GM21717 (cell line): Measurements from ENCODE around the gene EIF5.

Experiments used
- ATAC-seq: cut with Tn5 transposase; IDR thresholded peaks from one replicate; pipeline ENCODE4 v1.9.1; 2021; ENCODE audit warnings: mild to moderate bottlenecking, moderate library complexity; ENCODE audit not compliant: unreplicated experiment

EIF5 gene

DNA sequence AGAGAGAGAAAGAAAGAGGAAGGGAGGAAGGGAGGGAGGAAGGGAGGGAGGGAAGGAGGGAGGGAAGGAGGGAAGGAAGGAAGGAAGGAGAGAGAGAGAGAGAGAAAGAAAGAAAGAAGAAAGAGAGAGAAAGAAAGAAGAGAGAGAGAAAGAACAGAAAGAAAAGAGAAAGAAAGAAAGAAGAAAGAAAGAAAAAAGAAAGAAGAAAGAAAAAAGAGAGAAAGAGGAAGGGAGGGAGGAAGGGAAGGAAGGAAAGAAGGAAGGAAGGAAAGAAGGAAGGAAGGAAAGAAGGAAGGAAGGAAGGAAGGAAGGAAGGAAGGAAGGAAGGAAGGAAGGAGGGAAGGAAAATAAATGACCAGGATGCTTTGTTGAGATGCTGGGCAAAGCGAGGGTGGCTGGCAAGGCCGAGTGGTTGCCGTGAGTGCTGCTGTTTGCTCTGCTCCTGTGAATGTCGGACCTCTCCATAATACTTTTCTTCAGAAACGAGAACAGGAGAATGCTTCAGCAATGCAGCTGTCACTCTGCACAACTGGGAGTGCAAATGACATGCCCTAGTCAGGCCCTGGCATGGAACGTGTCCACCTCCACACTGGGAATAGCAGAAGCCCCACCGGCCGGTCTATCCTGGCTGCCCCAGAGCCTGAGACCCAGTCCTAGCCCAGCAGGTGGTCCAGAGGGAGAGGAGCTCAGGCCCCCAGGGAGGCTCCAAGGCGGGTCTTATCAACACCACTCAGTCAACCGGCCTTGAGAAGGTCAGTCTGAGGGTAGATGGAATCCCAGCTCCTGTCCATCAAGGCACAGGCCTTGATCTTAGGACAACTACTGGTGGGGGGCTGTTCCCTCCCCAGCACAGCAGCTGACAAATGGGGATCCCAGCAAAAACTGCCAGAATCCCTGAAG, 25.1 kb upstream of the EIF5 start:
- no peak for ATAC-seq

DNA sequence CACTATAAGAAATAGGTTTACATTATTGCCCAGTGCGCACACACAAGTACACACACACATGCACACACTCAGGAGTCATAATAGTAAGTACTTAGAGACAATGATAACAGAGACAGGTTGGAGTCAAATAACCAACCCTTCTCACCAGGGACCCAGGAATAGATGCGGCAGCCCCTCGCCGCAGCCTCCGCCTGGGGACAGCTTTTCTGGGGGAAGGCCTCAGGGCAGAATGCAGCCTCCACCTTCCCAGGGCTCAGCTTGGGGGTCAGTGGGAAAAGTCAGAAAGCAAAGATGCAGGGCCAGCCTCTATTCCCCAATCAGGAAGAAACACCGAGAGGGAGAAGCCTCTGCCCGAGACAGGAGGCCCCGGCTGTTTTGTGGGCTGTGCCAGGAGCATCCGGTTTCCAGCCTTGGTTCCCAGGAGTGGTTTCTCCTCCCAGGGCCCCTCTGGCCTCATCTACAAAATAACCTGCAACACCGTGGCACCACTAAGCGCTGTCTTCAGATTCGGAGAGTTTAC, 23.4 kb upstream of the EIF5 start:
- ATAC-seq: no peak

DNA sequence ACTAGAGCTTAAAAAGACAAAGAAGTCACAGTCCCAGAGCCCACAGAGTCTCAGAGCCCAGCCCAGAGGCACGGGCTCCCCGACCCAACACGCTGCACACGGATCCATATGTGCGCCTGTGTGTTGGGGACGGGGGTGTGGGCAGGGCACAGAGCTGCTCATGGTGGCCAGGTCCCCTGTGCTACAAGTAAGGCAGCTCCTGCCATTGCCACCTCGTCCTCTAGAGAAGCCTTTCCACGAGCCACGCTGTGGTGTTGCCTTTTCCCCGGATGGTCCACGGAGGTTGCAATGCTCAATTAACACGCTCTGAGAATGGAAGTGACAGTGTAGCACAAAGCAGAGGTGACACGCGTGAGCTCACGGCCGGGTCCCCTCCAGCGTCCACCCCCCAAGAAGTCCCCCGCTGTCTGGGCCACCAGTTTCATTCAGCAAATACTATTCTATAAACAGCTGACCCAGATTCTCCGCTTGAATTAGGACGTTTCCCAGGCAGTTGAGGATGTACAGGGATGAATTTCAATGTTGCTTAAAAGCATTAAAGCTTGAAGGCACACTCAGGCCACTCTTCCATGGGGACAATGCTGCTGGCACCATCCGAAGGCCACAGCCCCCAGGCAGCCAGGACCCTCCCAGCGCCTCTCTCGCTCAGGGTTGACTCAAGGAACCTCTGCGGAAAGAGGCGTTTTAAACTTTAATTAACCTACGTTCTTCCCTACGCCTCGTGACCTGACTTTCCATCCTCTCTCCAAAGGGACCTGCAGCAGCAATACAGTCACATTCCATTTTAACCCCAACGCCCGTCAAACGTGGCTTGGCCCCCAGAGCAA, 22.7 kb upstream of the EIF5 start:
- ATAC-seq: no peak

DNA sequence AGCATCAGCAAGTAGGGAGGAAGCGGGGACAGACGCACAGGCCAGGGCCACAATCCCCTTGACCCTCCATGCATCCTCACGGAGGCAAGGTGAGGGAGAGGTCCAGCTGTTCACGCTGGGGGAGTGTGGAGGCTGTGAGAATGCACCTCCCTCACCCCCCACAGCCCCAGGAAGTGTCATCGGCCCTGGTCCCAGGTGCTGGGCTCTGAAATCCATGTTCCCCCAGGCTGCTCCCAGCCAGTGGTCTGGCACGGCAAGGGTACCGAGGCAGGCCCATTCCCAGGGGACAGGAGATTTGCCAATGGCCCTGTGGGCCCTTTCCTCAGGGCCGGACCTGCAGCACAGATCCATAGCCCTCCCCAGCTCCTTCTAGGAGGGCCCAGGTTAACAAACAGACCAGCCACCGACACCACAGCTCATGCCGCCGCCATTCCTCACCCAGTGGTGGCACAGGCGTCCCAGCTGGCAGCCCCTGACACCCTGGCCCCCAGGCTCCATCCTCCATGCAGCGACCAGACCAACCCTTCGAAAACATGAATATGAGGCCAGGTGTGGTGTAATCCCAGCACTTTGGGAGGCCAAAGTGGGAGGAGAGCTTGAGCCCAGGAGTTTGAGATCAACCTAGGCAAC, 21.9 kb upstream of the EIF5 start:
- no peak for ATAC-seq

DNA sequence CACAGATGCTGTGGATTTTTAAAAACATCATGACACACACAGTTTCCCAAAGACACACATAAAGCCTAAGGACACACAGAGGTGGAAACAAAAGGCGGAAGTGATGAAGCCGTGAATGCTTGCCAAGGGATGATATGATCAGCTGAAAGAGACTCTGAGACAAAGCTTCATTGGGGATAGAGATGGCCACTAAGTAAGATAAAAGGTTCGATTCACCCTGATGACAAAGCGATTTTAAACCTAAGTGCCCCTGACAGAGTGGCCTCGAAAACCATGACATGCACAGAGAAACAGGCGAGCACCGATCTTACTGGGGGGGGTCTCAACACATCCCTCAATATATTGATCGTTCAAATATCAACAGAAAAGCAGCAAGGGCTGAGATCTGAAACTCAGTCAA, 20.3 kb upstream of the EIF5 start:
- no peak for ATAC-seq

DNA sequence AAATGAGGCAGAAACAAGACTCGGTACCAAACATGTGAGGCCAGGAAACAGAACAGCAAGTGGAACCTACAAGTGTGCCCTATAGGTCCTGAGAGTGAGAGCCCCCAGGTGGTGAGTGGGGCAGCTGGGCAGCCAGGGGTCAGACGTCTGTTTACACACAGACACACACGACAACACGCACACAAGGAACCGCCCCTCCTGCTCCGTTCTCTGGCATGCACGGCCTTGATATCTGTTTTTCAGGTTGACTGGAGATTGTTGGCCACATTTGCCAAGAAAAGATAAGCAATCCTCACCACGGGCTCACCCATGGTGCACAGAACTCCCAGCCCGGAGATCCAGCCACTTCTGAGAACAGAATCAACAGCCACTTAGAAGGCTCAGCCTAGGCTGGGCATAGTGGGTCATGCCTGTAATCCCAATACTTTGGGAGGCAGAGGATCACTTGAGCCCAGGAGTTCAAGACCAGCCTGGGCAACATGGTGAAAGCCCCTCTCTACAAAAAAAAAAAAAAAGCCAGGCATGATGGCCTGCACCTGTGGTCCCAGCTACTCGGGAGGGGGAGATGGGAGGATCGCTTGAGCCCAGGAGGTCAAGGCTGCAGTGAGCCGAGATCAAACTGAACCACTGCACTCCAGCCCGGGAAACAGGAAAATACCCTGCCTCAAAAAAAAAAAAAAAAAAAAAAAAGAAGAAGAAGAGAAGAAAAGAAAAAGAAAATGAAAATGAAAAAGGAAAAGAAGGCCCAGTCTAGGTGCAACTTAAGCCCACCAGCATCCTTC, 19.4 kb upstream of the EIF5 start:
- no peak for ATAC-seq

DNA sequence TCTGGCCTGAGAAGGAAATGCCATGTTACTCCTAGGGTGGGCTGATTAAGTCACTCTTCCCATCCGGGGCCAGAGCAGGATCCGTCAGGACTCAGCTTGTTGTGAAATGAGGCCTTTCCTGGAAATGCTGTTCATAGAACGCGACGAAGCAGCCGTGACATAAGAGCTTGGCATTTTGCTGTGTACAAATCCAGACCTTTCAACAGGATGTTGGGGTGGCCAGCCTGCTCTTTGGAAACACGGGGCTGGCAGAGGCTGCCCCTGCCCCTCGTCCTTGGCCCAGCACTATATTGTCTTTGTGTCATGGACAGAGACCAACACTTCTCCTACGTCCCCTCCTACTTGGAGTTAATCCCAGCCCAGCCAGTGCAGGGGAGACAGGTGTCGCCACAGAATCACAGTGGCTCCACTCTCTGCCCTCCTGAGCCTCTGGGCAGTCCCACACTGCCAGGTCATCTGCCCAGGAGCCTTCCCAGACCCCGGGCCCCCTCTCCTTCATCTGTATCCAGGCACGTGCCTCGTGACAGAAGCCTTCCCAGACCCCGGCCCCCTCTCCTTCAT, 18.6 kb upstream of the EIF5 start:
- ATAC-seq: no peak

DNA sequence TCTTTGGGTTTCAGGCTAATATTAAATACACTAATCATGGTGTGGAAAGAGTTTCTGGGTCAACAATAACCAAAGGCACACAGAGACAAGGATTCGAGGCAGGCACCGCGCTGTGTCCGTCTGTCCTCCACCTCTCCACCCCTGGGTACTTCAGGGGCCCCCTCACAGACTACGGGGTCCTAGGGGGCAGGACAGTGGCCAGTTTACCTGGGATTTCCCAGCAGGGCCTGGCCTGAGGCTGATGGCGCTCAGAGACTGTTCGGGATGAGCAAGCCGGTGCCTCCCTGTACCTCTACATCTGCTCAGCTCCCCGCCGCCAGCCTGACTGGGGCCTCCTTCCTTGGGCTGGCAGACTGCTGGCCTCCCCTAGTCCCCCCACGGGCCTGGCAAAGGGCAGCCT, 18.1 kb upstream of the EIF5 start:
- no peak for ATAC-seq

DNA sequence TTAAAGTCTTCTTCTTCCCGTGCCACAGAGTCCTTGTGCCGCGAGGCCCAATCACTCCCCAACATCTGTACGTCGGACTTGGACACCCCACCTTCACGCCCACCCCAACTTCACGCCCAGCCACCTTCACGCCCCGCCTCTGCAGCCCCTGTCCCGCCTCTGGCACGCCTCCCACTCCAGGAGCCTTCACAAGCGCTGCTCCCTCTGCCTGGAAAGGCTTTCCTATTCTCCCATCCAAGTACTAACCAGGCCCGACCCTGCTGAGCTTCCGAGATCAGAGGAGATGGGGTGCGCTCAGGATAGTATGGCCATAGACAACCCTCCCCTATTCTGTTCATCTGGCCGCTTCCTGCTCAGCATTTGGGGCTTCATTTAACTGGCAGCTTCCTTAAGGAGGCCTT, 17.3 kb upstream of the EIF5 start:
- no peak for ATAC-seq

DNA sequence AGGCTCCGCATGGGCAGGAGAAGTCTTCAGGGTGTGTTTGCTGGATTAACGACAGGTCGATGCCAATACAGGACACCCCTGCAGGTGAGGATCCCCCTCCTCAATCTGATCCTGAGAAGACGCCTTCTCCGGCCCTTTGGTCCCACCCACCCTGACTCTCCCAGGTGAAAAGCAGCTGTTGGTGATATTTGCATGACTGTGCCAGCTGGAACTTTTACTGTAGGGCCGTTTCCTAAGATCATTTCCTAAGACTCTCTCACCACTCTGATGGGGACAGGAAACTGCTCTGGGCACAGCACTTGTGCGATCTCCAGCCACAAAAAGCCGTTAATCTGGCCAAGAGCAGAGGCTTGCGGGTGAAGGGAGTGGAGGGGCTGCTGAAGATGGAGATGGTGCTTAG, 16.8 kb upstream of the EIF5 start:
- no peak for ATAC-seq

DNA sequence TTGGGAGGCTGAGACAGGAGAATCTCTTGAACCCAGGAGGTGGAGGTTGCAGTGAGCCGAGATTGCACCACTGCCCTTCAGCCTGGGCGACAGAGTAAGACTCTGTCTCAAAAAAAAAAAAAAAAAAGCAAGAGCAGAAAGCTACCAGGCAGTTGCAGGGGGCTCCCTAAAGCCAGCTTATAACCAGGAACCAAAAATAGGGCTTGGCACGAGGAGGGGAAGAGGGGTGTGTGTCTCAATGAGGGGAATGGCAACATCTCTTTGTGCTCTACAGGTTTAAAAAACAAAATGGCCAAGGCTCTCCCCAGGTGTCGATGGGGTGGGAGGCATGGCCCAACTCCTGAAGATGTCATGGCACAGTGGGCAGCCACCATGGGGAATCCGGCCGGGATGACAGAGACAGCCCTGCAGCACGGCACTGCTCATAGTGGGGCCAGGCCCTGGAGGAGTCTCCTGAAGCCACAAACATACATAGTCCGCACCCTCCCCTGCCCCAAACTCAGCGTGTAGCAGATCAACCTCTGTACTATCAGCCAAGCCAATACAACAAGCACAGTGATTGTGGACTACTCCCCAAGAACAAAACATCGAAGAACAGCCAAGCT, 16.0 kb upstream of the EIF5 start:
- ATAC-seq: no peak

DNA sequence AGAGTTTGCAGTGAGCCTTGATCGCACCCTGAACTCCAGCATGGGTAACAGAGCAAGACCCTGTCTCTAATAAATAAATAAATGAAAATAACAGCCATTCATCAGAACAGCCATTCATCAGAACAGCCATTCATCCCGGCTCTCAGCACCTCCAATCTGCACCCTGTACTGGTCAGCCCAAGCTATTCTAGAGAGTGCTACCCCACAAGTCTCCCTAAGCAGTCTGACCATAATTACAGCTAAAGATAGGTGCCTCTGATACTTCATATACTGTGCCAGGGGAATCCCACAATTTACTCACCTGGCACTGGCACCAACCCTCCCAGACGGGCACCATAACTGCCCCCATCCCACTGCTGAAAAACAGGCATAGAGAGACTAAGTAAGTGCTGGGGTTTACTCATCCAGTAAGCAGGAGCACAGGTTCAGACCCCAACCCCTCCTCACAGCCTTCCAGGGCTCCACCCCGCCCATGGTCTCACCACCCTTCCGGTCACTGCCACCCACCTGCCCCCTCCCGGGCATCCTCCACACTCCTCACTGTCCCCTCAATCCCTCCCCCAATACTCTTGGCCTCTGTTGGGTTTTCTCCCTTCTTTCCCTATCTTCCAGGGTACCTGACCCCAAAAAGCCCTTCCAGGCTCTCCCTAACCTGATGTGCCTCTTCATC, 15.2 kb upstream of the EIF5 start:
- peak; percentile 62 for ATAC-seq

DNA sequence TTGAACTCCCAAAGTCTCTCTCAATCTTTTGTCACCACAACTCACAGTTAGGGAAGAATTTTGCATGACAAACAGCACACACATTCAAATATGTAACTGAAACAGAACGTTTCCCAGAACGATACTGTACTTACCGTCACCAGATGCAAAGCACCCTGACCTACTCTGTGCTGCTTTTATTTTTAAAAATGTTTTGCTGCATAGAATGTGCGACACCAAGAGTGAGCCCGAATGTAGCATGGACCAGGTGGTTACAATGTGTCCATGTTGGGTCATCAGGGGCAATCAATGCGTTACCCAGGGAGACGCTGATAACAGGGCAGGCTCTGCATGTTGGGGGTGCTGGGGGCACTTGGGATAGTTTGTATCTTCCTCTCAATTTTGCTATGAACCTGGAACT, 14.6 kb upstream of the EIF5 start:
- peak; percentile 85 for ATAC-seq

DNA sequence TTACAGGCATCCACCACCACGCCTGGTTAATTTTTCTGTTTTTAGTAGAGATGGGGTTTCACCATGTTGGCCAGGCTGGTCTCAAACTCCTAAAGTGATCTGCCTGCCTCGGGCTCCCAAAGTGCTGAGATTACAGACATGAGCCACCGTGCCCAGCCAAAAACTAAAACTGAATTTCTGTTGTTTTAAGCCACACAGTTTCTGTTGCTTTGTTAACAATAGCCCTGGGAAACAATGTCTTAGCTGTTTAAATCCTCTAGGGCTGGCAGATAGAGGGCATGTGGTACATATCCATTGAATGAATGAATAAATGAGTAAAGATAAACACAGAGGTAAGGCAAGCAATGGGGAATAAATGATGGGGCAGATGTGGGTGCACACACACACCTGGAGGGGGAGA, 8.0 kb upstream of the EIF5 start:
- ATAC-seq: no peak

DNA sequence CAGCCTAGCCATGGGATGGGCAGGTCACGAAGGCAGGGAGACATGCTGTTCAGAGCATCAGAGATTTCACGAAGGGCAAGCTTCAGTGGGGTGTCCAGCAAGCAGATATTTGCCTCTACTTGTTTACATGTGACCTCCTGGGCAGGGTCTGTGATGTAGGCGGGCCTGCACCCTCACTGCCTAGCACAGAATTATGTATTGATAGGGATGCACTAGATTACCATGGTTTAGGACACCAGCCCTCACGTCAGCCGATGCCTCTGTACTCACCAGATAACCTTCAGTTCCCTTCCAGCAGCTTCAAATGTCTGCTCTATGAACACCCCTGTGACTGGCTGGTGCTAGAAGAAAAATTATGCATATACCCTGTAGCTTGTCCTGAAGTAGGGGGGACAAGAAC, 5.1 kb upstream of the EIF5 start:
- no peak for ATAC-seq

DNA sequence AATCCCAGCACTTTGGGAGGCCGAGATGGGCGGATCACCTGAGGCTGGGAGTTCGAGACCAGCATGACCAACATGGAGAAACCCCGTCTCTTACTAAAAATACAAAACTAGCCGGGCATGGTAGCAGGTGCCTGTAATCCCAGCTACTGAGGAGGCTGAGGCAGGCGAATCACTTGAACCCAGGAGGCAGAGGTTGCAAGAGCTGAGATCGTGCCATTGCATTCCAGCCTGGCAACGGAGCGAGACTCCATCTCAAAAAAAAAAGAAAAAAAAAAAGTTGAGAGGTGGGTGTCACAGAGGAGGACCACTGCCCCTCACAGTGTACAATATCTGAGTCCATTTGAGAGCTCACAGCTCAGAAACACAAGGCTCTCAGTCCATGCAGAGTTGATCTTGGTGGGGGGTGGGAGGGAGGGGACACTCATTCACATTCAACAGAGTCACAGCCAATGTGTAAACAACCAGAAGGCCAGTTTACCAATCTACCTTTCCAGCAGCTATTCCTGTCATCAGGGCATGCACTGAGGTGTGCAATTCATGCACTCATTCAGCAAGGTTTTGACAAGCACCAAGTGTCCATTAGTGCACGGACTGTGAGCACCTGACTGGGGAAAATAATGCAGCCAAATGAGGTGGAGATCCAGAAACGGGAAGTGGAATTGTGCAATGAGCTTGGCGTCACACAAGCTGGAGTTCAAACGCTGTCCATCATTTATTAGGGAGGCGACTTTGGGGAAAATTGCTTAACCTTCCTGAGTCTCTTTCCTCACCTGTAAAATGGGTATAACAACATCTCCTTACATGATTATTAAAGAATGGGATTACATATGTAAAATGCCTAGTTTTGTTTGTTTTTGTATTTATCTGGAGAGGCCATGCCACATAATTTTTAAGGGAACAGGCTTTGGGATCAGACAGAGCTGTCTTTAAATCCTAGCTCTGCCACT, 4.4 kb upstream of the EIF5 start:
- no peak for ATAC-seq

DNA sequence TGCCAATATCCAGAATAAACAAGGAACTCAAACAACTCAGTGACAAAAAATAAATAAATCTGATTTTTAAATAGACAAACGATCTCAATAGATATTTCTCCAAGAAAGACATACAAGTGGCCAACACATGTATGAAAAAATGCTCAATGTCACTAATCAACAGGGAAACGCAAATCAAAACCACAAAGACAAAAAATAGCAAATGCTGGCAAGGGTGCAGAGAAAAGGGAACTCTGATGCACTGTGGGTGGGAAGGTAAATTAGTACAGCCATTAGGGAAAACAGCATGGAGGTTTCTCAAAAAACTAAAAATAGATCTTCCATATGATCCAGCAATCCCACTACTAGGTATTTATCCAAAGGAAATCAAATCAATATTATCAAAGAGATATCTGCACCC, 3.5 kb upstream of the EIF5 start:
- ATAC-seq: no peak
